ENCODE measurements around the gene PTGER4.
"Not testable (repeated sequence)": the region's sequence is repeated elsewhere in the genome, so short reads cannot be mapped to it uniquely, and the experiment has no call there.

The PTGER4 gene

DNA sequence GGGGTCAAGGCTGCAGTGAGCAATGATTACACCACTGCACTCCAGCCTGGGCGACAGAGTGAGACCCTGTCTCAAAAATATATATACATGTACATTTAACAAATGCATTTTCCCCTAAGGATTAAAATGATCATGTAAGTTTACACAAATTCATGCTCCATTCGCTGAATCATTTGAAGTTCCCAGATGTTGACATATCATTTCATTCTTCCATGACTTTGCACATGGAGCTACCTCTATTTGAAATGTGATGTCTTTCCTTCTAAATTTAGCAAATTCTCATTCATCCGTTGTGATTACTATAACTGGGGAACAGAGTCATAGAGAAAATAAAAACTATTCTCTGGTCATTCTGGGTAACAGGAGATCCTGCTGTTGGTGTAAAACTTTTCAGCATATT, 10.6 kb downstream of the PTGER4 start:
- DNase-seq (ENCODE audit: low read depth, low spot score): no peak
- Histone ChIP-seq H3K27ac (ENCODE audit: low read length) (no peak overlapping the region), H3K36me3 (ENCODE audit: control insufficient read depth, insufficient read depth, low read length) (no peaks in the 10 kb centered on the region), H3K27me3 (ENCODE audit: control insufficient read depth, insufficient read depth, low read length) (no peaks in the 10 kb centered on the region), H3K9me3 (ENCODE audit: control insufficient read depth, insufficient read depth, low read length) (no peaks in the 10 kb centered on the region), H3K4me1 (ENCODE audit: control insufficient read depth, insufficient read depth, low read length) (no peaks in the 10 kb centered on the region), H3K4me3 (ENCODE audit: low read length) (no peak overlapping the region)
- no CpG with 5 or more reads among the region's 3 CpGs for WGBS (ENCODE audit: insufficient coverage, insufficient read length)

DNA sequence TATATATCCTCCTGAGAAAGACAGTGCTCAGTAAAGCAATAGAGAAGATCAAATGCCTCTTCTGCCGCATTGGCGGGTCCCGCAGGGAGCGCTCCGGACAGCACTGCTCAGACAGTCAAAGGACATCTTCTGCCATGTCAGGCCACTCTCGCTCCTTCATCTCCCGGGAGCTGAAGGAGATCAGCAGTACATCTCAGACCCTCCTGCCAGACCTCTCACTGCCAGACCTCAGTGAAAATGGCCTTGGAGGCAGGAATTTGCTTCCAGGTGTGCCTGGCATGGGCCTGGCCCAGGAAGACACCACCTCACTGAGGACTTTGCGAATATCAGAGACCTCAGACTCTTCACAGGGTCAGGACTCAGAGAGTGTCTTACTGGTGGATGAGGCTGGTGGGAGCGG, 12.2 kb downstream of the PTGER4 start:
- WGBS (ENCODE audit: insufficient coverage, insufficient read length): no CpG with 5 or more reads among the region's 9 CpGs

DNA sequence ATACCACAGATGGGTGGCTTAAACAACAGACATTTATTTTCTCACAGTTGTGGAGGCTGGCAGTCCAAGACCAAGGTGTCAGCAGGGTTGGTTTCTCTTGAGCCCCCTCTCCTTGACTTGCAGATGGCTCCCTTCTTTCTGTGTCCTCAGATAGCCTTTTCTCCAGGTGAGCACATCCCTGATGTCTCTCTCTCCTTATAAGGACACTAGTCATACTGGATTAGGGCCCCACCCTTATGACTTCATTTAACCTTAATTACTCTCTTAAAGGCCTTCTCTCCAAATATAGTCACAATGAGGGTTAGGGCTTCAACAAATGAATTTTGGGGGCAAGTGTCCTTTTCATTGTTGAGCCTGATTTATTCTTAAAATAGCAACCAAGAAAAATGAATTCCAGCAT, 14.7 kb downstream of the PTGER4 start:
- no peak overlapping the region for H3K27ac ChIP-seq (ENCODE audit: low read length)
- no peak overlapping the region for H3K4me3 ChIP-seq (ENCODE audit: low read length)
- H3K36me3 ChIP-seq (ENCODE audit: control insufficient read depth, insufficient read depth, low read length): no peaks in the 10 kb centered on the region
- DNase-seq (ENCODE audit: low read depth, low spot score): no peak
- H3K9me3 ChIP-seq (ENCODE audit: control insufficient read depth, insufficient read depth, low read length): no peaks in the 10 kb centered on the region
- no peaks in the 10 kb centered on the region for H3K27me3 ChIP-seq (ENCODE audit: control insufficient read depth, insufficient read depth, low read length)
- H3K4me1 ChIP-seq (ENCODE audit: control insufficient read depth, insufficient read depth, low read length): no peaks in the 10 kb centered on the region

More for the DNA sequence above, 12.2 kb downstream of the PTGER4 start:
- no peak overlapping the region for H3K27ac ChIP-seq (ENCODE audit: low read length)
- no peaks in the 10 kb centered on the region for H3K4me1 ChIP-seq (ENCODE audit: control insufficient read depth, insufficient read depth, low read length)
- DNase-seq (ENCODE audit: low read depth, low spot score): no peak
- H3K27me3 ChIP-seq (ENCODE audit: control insufficient read depth, insufficient read depth, low read length): no peaks in the 10 kb centered on the region
- no peaks in the 10 kb centered on the region for H3K9me3 ChIP-seq (ENCODE audit: control insufficient read depth, insufficient read depth, low read length)
- no peaks in the 10 kb centered on the region for H3K36me3 ChIP-seq (ENCODE audit: control insufficient read depth, insufficient read depth, low read length)
- H3K4me3 ChIP-seq (ENCODE audit: low read length): no peak overlapping the region

DNA sequence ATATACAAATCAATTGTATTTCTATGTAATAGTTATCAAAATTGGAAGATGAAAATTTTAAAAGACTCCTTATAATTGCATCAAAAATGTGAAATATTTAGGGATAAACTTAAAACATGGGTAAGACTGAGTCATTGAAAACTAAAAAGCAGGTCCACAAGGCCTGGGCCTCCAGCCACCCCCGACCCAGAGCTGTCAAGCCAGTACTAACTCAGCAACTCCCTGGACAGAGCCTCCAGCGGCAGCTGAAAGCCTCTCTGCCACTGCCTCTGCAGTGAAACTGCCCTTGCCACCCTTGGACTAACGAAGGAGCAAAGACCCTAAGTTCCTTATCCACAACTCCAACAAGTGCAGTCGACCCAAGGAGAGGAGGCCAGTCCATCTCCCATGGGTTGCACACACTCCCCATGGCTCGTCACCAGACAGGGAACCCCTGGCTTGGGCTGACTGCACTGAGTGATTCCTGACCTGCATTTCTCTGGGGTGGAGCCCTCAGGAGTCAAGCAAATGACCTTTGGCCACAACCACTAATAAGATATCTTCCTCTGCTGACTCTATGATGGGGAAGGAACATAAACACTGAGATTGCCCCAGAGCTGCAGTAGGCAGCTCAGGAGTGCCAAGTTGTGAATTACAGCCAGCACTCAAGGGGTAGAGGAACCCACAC, 20.5 kb downstream of the PTGER4 start:
- no peaks in the 10 kb centered on the region for H3K9me3 ChIP-seq (ENCODE audit: control insufficient read depth, insufficient read depth, low read length)
- no peak overlapping the region for H3K4me3 ChIP-seq (ENCODE audit: low read length)
- WGBS (ENCODE audit: insufficient coverage, insufficient read length): no CpG with 5 or more reads among the region's 5 CpGs
- H3K27ac ChIP-seq (ENCODE audit: low read length): no peak overlapping the region
- no peak for DNase-seq (ENCODE audit: low read depth, low spot score)
- no peaks in the 10 kb centered on the region for H3K4me1 ChIP-seq (ENCODE audit: control insufficient read depth, insufficient read depth, low read length)
- H3K36me3 ChIP-seq (ENCODE audit: control insufficient read depth, insufficient read depth, low read length): no peaks in the 10 kb centered on the region
- H3K27me3 ChIP-seq (ENCODE audit: control insufficient read depth, insufficient read depth, low read length): no peaks in the 10 kb centered on the region

DNA sequence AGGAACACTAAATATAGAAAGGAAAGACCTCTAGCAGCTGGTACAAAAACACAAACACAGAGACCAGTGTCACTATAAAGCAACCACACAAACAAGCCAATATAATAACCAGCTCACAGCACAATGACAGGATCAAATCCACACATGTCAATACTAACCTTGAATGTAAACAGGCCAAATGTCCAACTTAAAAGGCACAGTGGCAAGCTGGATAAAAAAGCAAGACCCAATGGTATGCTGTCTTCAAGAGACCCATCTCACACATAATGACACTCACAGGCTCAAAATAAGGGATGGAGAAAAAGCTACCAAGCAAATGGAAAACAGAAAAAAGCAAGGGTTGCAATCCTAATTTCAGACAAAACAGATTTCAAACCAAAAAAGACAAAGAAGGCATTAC, 22.3 kb downstream of the PTGER4 start:
- DNase-seq (ENCODE audit: low read depth, low spot score); H3K4me1 ChIP-seq (ENCODE audit: control insufficient read depth, insufficient read depth, low read length); H3K4me3 ChIP-seq (ENCODE audit: low read length); H3K9me3 ChIP-seq (ENCODE audit: control insufficient read depth, insufficient read depth, low read length); H3K36me3 ChIP-seq (ENCODE audit: control insufficient read depth, insufficient read depth, low read length); H3K27me3 ChIP-seq (ENCODE audit: control insufficient read depth, insufficient read depth, low read length); H3K27ac ChIP-seq (ENCODE audit: low read length): not testable (repeated sequence)

DNA sequence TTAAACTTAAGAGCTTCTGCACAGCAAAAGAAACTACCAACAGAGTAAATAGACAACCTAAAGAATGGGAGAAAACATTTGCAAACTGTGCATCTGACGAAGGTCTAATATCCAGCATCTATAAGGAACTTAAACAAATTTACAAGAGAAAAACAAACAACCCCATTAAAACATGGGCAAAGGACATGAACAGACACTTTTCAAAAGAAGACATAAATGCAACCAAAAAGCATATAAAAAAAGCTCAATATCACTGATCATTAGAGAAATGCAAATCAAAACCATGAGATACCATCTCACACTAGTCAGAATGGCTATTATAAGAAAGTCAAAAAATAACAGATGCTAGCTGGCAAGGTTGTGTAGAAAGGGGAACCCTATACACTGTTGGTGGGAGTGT, 25.8 kb downstream of the PTGER4 start:
- H3K36me3 ChIP-seq (ENCODE audit: control insufficient read depth, insufficient read depth, low read length); H3K4me3 ChIP-seq (ENCODE audit: low read length); DNase-seq (ENCODE audit: low read depth, low spot score); H3K27ac ChIP-seq (ENCODE audit: low read length); H3K27me3 ChIP-seq (ENCODE audit: control insufficient read depth, insufficient read depth, low read length); H3K4me1 ChIP-seq (ENCODE audit: control insufficient read depth, insufficient read depth, low read length); H3K9me3 ChIP-seq (ENCODE audit: control insufficient read depth, insufficient read depth, low read length): not testable (repeated sequence)
- no CpG with 5 or more reads among the region's 1 CpG for WGBS (ENCODE audit: insufficient coverage, insufficient read length)

DNA sequence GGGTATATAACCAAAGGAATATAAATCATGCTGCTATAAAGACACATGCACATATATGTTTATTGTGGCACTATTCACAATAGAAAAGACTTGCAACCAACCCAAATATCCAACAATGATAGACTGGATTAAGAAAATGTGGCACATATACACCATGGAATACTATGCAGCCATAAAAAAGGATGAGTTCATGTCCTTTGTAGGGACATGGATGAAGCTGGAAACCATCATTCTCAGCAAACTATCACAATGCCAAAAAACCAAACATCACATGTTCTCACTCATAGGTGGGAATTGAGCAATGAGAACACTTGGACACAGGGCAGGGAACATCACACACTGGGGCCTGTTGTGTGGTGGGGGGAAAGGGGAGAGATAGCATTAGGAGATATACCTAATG, 30.9 kb downstream of the PTGER4 start:
- H3K27me3 ChIP-seq (ENCODE audit: control insufficient read depth, insufficient read depth, low read length); H3K36me3 ChIP-seq (ENCODE audit: control insufficient read depth, insufficient read depth, low read length); H3K4me1 ChIP-seq (ENCODE audit: control insufficient read depth, insufficient read depth, low read length); H3K9me3 ChIP-seq (ENCODE audit: control insufficient read depth, insufficient read depth, low read length); H3K27ac ChIP-seq (ENCODE audit: low read length); H3K4me3 ChIP-seq (ENCODE audit: low read length); DNase-seq (ENCODE audit: low read depth, low spot score): not testable (repeated sequence)

DNA sequence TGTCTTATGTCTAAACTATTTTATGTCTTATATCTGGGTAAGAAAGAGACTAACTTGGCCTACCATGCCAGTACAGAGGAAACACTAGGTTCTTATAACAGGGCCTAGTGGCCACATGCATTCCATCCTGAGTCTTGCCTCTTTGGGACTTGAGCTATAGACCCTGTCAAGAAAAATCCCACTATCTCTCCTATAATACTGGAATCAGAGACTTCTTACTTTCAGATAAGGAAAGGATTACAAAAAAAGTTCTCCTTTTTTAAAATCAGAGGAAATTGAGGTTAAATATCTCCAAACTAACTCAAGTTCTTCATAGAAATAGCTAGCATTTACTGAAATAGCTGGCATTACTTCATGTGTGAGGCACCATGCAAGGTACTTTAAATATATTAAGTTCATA, 34.3 kb downstream of the PTGER4 start:
- no peaks in the 10 kb centered on the region for H3K4me1 ChIP-seq (ENCODE audit: control insufficient read depth, insufficient read depth, low read length)
- no peak overlapping the region for H3K27ac ChIP-seq (ENCODE audit: low read length)
- DNase-seq (ENCODE audit: low read depth, low spot score): no peak
- no peaks in the 10 kb centered on the region for H3K27me3 ChIP-seq (ENCODE audit: control insufficient read depth, insufficient read depth, low read length)
- no peaks in the 10 kb centered on the region for H3K36me3 ChIP-seq (ENCODE audit: control insufficient read depth, insufficient read depth, low read length)
- no peaks in the 10 kb centered on the region for H3K9me3 ChIP-seq (ENCODE audit: control insufficient read depth, insufficient read depth, low read length)
- no peak overlapping the region for H3K4me3 ChIP-seq (ENCODE audit: low read length)

DNA sequence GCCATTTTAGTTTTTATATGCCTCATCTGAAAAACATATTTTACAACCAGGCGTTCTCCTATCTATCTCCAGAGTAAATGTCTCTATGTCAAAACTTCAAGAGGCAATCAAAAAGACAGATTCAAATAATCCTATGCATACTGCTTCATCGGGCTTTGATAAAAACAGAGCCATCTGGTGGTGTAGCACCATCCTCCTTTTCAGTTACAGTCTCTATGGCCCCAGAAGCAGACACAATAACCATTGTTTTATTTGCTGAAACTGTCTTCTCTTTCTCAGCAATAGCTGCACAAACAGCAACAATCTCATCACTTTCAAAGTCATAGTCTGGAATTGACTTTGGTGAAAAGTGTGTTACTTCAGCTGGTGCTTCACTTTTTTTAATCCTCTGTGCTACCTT, 36.3 kb downstream of the PTGER4 start:
- H3K36me3 ChIP-seq (ENCODE audit: control insufficient read depth, insufficient read depth, low read length): no peaks in the 10 kb centered on the region
- no peak overlapping the region for H3K4me3 ChIP-seq (ENCODE audit: low read length)
- H3K27me3 ChIP-seq (ENCODE audit: control insufficient read depth, insufficient read depth, low read length): no peaks in the 10 kb centered on the region
- no peak overlapping the region for H3K27ac ChIP-seq (ENCODE audit: low read length)
- no CpG with 5 or more reads among the region's 2 CpGs for WGBS (ENCODE audit: insufficient coverage, insufficient read length)
- H3K9me3 ChIP-seq (ENCODE audit: control insufficient read depth, insufficient read depth, low read length): no peaks in the 10 kb centered on the region
- H3K4me1 ChIP-seq (ENCODE audit: control insufficient read depth, insufficient read depth, low read length): no peaks in the 10 kb centered on the region
- no peak for DNase-seq (ENCODE audit: low read depth, low spot score)

DNA sequence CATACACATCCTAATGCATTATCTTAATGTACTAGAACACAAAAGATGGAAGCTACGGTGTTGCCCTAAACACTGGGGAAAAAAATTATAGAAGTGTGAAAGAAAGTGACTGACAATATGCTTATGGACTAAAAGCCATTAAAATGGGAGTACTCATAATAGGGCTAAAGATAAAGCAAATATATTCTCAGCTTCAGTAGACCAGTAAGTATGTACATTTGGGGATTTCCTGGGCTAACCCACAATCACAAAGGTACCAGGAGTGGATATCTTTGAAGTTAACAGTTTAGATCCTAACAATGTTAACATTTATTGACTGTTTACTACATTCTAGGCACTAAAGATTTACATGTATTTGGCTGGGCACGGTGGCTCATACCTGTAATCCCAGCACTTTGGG, 36.9 kb downstream of the PTGER4 start:
- no peak for DNase-seq (ENCODE audit: low read depth, low spot score)
- no CpG with 5 or more reads among the region's 2 CpGs for WGBS (ENCODE audit: insufficient coverage, insufficient read length)
- no peaks in the 10 kb centered on the region for H3K9me3 ChIP-seq (ENCODE audit: control insufficient read depth, insufficient read depth, low read length)
- no peak overlapping the region for H3K4me3 ChIP-seq (ENCODE audit: low read length)
- no peaks in the 10 kb centered on the region for H3K4me1 ChIP-seq (ENCODE audit: control insufficient read depth, insufficient read depth, low read length)
- no peaks in the 10 kb centered on the region for H3K27me3 ChIP-seq (ENCODE audit: control insufficient read depth, insufficient read depth, low read length)
- no peaks in the 10 kb centered on the region for H3K36me3 ChIP-seq (ENCODE audit: control insufficient read depth, insufficient read depth, low read length)
- no peak overlapping the region for H3K27ac ChIP-seq (ENCODE audit: low read length)

DNA sequence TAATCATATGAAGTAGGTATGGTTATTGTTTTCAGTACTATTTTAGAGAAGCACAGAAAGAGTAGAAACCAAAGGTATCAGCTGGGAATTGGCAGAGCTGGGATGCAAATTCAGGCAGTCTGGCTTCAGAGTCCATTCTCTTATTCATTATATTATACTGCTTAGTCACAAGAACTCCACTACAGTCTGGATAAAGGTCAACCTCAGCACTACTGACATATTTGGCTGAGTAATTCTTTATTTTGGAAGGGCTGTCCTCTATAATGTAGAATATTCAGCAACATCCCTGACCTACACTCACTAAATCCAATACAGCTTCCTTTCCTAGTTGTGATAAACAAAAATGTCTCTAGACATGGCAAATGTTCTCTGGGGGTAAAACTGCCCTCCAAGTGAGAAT, 37.6 kb downstream of the PTGER4 start:
- Histone ChIP-seq H3K9me3 (ENCODE audit: control insufficient read depth, insufficient read depth, low read length) (no peaks in the 10 kb centered on the region), H3K27ac (ENCODE audit: low read length) (no peak overlapping the region), H3K27me3 (ENCODE audit: control insufficient read depth, insufficient read depth, low read length) (no peaks in the 10 kb centered on the region), H3K36me3 (ENCODE audit: control insufficient read depth, insufficient read depth, low read length) (no peaks in the 10 kb centered on the region), H3K4me3 (ENCODE audit: low read length) (no peak overlapping the region), H3K4me1 (ENCODE audit: control insufficient read depth, insufficient read depth, low read length) (no peaks in the 10 kb centered on the region)
- no peak for DNase-seq (ENCODE audit: low read depth, low spot score)

Measured in iPS DF 6.9 (cell line).